GM23338 (cell line): ENCODE measurements around the gene ACAP1. TPM values are rescaled to one million over a fixed set of nuclear protein-coding genes. Genes with fewer than 3 reads are reported as not detected.

Source experiments
- ATAC-seq: fragments of 200-7000 bp; cut with Tn5 transposase; 3 replicates; pipeline ENCODE4 v1.9.1; 2020
- DNase-seq: peaks from one replicate; pipeline ENCODE4 v3.0.0-alpha.2; 2015; ENCODE audit warnings: low spot score
- H2AFZ ChIP-seq: fragments of 200-600 bp; sonication (generic); 2 replicates; pipeline ENCODE4 v1.8.0; 2016; ENCODE audit warnings: antibody characterized with exemption, mild to moderate bottlenecking, moderate library complexity
- H3F3A ChIP-seq: fragments of 200-600 bp; sonication (generic); replicated peaks from 2 replicates; pipeline ENCODE4 v1.8.0; 2017; ENCODE audit warnings: antibody characterized with exemption, mixed run types, low read depth
- H3K27ac ChIP-seq: fragments of 200-600 bp; sonication (generic); 2 replicates; pipeline ENCODE4 v1.6.1; 2016; ENCODE audit warnings: low read depth
- H3K27me3 ChIP-seq: fragments of 200-600 bp; sonication (generic); 2 replicates; pipeline ENCODE4 v1.8.0; 2016; ENCODE audit warnings: mild to moderate bottlenecking, mixed run types, moderate library complexity; ENCODE audit not compliant: insufficient read depth
- H3K36me3 ChIP-seq: fragments of 200-600 bp; sonication (generic); 2 replicates; pipeline ENCODE4 v1.8.0; 2016; ENCODE audit warnings: mild to moderate bottlenecking; ENCODE audit not compliant: insufficient read depth
- H3K4me1 ChIP-seq: fragments of 200-600 bp; sonication (generic); 2 replicates; pipeline ENCODE4 v1.8.0; 2016; ENCODE audit warnings: mild to moderate bottlenecking, moderate library complexity; ENCODE audit not compliant: insufficient read depth
- H3K4me2 ChIP-seq: fragments of 200-600 bp; sonication (generic); 2 replicates; pipeline ENCODE4 v1.7.1; 2017; ENCODE audit warnings: mixed run types
- H3K4me3 ChIP-seq: fragments of 200-600 bp; sonication (generic); 2 replicates; pipeline ENCODE4 v1.6.1; 2016; ENCODE audit warnings: mixed run types
- H3K79me2 ChIP-seq: fragments of 200-600 bp; sonication (generic); replicated peaks from 2 replicates; pipeline ENCODE4 v1.8.0; 2017; ENCODE audit warnings: mild to moderate bottlenecking; ENCODE audit not compliant: insufficient read depth
- H3K9me2 ChIP-seq: fragments of 200-600 bp; sonication (generic); 2 replicates; pipeline ENCODE4 v1.8.0; 2017; ENCODE audit not compliant: insufficient read depth
- H4K20me1 ChIP-seq: fragments of 200-600 bp; sonication (generic); replicated peaks from 2 replicates; pipeline ENCODE4 v1.8.0; 2017; ENCODE audit warnings: mild to moderate bottlenecking; ENCODE audit not compliant: insufficient read depth
- H3K27ac Mint-ChIP-seq: 2 replicates; pipeline ENCODE4 v1.8.0; 2020; ENCODE audit warnings: inconsistent platforms, mild to moderate bottlenecking, moderate library complexity, mixed read lengths
- H3K27me3 Mint-ChIP-seq: 3 replicates; pipeline ENCODE4 v1.8.0; 2022; ENCODE audit warnings: low read depth, mild to moderate bottlenecking, moderate library complexity, mixed read lengths, inconsistent platforms; ENCODE audit not compliant: insufficient read depth, poor library complexity
- H3K36me3 Mint-ChIP-seq: 3 replicates; pipeline ENCODE4 v1.8.0; 2021; ENCODE audit warnings: low read depth, mild to moderate bottlenecking, inconsistent platforms, moderate library complexity, mixed read lengths
- H3K4me1 Mint-ChIP-seq: 3 replicates; pipeline ENCODE4 v1.8.0; 2020; ENCODE audit warnings: mild to moderate bottlenecking, inconsistent platforms, mixed read lengths
- H3K4me3 Mint-ChIP-seq: 3 replicates; pipeline ENCODE4 v1.8.0; 2021; ENCODE audit warnings: moderate library complexity, mild to moderate bottlenecking, inconsistent platforms, mixed read lengths
- H3K9me3 Mint-ChIP-seq: 3 replicates; pipeline ENCODE4 v1.8.0; 2020; ENCODE audit warnings: moderate library complexity, mild to moderate bottlenecking, inconsistent platforms, mixed read lengths
- CREB1 ChIP-seq: fragments of 250-450 bp; sonication (Bioruptor Pico); IDR thresholded peaks from 2 replicates; pipeline ENCODE4 v1.5.0; 2020; ENCODE audit warnings: low read depth, mild to moderate bottlenecking, moderate library complexity
- ETS1 ChIP-seq: IDR thresholded peaks from 2 replicates; pipeline ENCODE4 v1.6.1; 2016; ENCODE audit warnings: antibody characterized with exemption
- JUNB ChIP-seq: IDR thresholded peaks from one replicate; pipeline ENCODE4 v1.6.1; 2016; ENCODE audit warnings: antibody characterized with exemption; ENCODE audit not compliant: unreplicated experiment
- POLR2AphosphoS5 ChIP-seq: IDR thresholded peaks from 2 replicates; pipeline ENCODE4 v1.6.1; 2016; ENCODE audit warnings: antibody characterized with exemption, low read depth
- polyA plus RNA-seq: library from polyadenylated mRNA; unstranded; fragments of >200 nt; fragmentation: Nextera tagmentation; extraction: Ambion mirVana; gene quantifications from 2 replicates; pipeline ENCODE4 v1.2.1, GENCODE V29; 2016
- total RNA-seq: library from RNA; depleted of rRNA; stranded (reverse); fragments of >200 nt; shearing (Covaris generic); gene quantifications from 2 replicates; pipeline ENCODE4 v1.2.3, GENCODE V29; 2014
- TF ChIP-seq, protein P1 (sequence below): IDR thresholded peaks from one replicate; pipeline ENCODE4 v1.6.1; 2018; ENCODE audit warnings: antibody characterized with exemption; ENCODE audit not compliant: unreplicated experiment
- TF ChIP-seq, protein P2 (sequence below): fragments of 250-450 bp; sonication (Bioruptor Pico); IDR thresholded peaks from 2 replicates; pipeline ENCODE4 v1.5.0; 2020; ENCODE audit warnings: mild to moderate bottlenecking, moderate library complexity

Gene ACAP1
- total and polyA plus RNA-seq, 2 experiments from 2014 or later, result 30.7 to 40.1 TPM

GRCh38 chr17:7314719-7315569 is 21.4 kb upstream of the ACAP1 start, which contains the start of gene GPS2:
Gene GPS2, minus strand, starts transcription at chr17:7315360. Its CDS starts 308 bp downstream, at chr17:7315052.
- H3K36me3 Mint-ChIP-seq, result peaks cover 78% of the 10 kb centered on the region
- Histone ChIP-seq H3K36me3 (peaks cover 39% of the 10 kb centered on the region), H3K9me2 (no peaks in the 10 kb centered on the region), H3K79me2 (peaks cover 24% of the 10 kb centered on the region), H4K20me1 (peaks cover 32% of the 10 kb centered on the region), H3K27me3 (no peaks in the 10 kb centered on the region), H3K4me3 (peak within 1 kb of the TSS; percentile 94), H3F3A (peaks cover 65% of the 10 kb centered on the region), H3K27ac (peak within 1 kb of the TSS; percentile 91), H3K4me2 (peak within 1 kb of the TSS; percentile 99), H2AFZ (peak within 1 kb of the TSS; percentile 72; the same call in 1 of the 2 replicates), H3K4me1 (peaks cover 17% of the 10 kb centered on the region; the same call in 1 of the 2 replicates)
- TF ChIP-seq CREB1 (peak; percentile 94), ETS1 (peak; percentile 93), POLR2AphosphoS5 (peak; percentile 83), JUNB (no peak)
- TF ChIP-seq, protein P1, sequence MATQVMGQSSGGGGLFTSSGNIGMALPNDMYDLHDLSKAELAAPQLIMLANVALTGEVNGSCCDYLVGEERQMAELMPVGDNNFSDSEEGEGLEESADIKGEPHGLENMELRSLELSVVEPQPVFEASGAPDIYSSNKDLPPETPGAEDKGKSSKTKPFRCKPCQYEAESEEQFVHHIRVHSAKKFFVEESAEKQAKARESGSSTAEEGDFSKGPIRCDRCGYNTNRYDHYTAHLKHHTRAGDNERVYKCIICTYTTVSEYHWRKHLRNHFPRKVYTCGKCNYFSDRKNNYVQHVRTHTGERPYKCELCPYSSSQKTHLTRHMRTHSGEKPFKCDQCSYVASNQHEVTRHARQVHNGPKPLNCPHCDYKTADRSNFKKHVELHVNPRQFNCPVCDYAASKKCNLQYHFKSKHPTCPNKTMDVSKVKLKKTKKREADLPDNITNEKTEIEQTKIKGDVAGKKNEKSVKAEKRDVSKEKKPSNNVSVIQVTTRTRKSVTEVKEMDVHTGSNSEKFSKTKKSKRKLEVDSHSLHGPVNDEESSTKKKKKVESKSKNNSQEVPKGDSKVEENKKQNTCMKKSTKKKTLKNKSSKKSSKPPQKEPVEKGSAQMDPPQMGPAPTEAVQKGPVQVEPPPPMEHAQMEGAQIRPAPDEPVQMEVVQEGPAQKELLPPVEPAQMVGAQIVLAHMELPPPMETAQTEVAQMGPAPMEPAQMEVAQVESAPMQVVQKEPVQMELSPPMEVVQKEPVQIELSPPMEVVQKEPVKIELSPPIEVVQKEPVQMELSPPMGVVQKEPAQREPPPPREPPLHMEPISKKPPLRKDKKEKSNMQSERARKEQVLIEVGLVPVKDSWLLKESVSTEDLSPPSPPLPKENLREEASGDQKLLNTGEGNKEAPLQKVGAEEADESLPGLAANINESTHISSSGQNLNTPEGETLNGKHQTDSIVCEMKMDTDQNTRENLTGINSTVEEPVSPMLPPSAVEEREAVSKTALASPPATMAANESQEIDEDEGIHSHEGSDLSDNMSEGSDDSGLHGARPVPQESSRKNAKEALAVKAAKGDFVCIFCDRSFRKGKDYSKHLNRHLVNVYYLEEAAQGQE, result peak; percentile 71
- TF ChIP-seq, protein P2, sequence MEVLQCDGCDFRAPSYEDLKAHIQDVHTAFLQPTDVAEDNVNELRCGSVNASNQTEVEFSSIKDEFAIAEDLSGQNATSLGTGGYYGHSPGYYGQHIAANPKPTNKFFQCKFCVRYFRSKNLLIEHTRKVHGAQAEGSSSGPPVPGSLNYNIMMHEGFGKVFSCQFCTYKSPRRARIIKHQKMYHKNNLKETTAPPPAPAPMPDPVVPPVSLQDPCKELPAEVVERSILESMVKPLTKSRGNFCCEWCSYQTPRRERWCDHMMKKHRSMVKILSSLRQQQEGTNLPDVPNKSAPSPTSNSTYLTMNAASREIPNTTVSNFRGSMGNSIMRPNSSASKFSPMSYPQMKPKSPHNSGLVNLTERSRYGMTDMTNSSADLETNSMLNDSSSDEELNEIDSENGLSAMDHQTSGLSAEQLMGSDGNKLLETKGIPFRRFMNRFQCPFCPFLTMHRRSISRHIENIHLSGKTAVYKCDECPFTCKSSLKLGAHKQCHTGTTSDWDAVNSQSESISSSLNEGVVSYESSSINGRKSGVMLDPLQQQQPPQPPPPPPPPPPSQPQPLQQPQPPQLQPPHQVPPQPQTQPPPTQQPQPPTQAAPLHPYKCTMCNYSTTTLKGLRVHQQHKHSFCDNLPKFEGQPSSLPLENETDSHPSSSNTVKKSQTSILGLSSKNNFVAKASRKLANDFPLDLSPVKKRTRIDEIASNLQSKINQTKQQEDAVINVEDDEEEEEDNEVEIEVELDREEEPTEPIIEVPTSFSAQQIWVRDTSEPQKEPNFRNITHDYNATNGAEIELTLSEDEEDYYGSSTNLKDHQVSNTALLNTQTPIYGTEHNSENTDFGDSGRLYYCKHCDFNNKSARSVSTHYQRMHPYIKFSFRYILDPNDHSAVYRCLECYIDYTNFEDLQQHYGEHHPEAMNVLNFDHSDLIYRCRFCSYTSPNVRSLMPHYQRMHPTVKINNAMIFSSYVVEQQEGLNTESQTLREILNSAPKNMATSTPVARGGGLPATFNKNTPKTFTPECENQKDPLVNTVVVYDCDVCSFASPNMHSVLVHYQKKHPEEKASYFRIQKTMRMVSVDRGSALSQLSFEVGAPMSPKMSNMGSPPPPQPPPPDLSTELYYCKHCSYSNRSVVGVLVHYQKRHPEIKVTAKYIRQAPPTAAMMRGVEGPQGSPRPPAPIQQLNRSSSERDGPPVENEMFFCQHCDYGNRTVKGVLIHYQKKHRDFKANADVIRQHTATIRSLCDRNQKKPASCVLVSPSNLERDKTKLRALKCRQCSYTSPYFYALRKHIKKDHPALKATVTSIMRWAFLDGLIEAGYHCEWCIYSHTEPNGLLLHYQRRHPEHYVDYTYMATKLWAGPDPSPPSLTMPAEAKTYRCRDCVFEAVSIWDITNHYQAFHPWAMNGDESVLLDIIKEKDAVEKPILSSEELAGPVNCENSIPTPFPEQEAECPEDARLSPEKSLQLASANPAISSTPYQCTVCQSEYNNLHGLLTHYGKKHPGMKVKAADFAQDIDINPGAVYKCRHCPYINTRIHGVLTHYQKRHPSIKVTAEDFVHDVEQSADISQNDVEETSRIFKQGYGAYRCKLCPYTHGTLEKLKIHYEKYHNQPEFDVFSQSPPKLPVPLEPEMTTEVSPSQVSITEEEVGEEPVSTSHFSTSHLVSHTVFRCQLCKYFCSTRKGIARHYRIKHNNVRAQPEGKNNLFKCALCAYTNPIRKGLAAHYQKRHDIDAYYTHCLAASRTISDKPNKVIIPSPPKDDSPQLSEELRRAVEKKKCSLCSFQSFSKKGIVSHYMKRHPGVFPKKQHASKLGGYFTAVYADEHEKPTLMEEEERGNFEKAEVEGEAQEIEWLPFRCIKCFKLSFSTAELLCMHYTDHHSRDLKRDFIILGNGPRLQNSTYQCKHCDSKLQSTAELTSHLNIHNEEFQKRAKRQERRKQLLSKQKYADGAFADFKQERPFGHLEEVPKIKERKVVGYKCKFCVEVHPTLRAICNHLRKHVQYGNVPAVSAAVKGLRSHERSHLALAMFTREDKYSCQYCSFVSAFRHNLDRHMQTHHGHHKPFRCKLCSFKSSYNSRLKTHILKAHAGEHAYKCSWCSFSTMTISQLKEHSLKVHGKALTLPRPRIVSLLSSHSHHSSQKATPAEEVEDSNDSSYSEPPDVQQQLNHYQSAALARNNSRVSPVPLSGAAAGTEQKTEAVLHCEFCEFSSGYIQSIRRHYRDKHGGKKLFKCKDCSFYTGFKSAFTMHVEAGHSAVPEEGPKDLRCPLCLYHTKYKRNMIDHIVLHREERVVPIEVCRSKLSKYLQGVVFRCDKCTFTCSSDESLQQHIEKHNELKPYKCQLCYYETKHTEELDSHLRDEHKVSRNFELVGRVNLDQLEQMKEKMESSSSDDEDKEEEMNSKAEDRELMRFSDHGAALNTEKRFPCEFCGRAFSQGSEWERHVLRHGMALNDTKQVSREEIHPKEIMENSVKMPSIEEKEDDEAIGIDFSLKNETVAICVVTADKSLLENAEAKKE (CRISPR knock-in tag), result no peak
- ATAC-seq (peak; percentile 76), DNase-seq (peak; percentile 95)
- H3K4me3 Mint-ChIP-seq, result peak within 1 kb of the TSS; percentile 87
- H3K4me1 Mint-ChIP-seq, result peaks cover 44% of the 10 kb centered on the region
- H3K9me3 Mint-ChIP-seq, result peaks cover 4% of the 10 kb centered on the region; the same call in 1 of the 3 replicates
- peaks cover 31% of the 10 kb centered on the region for H3K27me3 Mint-ChIP-seq
- H3K27ac Mint-ChIP-seq, result peak within 1 kb of the TSS; percentile 91
